RWPE1 (cell line): ENCODE measurements around the gene ANGEL2.

Experiments
- CTCF ChIA-PET: fragments of 350-600 bp; sonication (Branson Sonifier 250); formaldehyde crosslinking; extraction: SDS; loops from one replicate; lab custom pipeline; 2021; lab: Yijun Ruan, JAX
- POLR2A ChIA-PET: fragments of 400-600 bp; formaldehyde crosslinking; extraction: SDS; loops from one replicate; lab custom pipeline; 2020; ENCODE audit warnings: antibody characterized with exemption; ENCODE audit not compliant: low non-redundant PET; lab: Yijun Ruan, JAX
- DNase-seq: peaks from one replicate; pipeline ENCODE4 v3.0.0; 2012; ENCODE audit warnings: low spot score
- H3K27ac ChIP-seq: fragments of 450-650 bp; 2 replicates; pipeline ENCODE4 v1.5.1; 2017
- TF ChIP-seq, protein P1 (sequence below): fragments of 450-650 bp; conservative IDR thresholded peaks from 2 replicates; pipeline ENCODE4 v1.5.1; 2017; ENCODE audit warnings: low read depth, mild to moderate bottlenecking

The ANGEL2 gene

DNA sequence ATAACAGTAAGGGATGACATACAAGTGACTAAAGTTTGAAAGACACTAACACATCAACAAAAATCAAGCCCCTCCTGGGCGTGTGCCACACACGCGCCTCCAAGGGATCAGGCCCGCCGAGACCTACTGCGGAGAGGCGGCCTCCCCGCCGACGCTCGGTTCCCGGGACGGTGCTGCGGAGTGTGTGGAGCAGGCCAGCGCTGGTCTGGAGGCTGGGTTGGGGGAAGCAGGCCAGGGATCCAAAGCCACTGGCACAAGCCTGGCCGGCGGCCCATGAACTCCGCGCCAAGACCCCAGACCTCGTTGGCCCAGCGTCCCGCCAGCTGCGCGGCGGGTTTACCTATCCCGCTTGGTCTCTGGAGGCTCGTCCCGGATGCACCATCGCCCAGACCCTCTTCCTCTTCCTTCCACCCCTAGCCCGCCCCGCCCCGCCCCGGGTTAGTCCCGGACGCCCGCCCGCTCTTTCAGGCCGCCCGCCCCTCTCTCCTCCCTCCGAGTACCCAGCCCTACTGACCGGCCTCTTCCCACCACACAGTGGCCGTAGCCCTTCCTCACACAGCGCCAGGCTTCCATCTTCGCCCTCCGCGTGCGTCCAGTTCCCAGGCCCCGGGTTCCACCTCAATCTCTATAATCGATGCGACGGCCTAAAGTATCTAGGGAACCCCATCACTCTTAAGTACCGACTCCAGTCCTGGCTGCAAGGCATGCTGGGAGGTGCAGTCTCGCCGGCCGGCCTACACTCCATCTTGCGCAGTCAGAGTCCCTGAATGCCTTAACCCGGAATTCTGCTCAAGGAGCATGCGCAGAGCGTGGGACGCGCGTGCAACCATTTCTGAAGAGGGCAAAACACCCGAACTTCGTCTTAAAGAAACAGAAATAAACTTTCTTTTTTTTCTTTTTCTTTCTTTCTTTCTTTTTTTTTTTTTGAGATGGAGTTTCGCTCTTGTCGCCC, at the start of gene ANGEL2:
TSS of gene ANGEL2 (minus strand) at position 769 of the 952 bp plus-strand sequence. CDS start at position 573, 196 bp downstream.
- peak within 1 kb of the TSS; percentile 90 for H3K27ac ChIP-seq
- DNase-seq: peak; percentile 93
- POLR2A ChIA-PET: no interaction called here
- TF ChIP-seq, protein P1, sequence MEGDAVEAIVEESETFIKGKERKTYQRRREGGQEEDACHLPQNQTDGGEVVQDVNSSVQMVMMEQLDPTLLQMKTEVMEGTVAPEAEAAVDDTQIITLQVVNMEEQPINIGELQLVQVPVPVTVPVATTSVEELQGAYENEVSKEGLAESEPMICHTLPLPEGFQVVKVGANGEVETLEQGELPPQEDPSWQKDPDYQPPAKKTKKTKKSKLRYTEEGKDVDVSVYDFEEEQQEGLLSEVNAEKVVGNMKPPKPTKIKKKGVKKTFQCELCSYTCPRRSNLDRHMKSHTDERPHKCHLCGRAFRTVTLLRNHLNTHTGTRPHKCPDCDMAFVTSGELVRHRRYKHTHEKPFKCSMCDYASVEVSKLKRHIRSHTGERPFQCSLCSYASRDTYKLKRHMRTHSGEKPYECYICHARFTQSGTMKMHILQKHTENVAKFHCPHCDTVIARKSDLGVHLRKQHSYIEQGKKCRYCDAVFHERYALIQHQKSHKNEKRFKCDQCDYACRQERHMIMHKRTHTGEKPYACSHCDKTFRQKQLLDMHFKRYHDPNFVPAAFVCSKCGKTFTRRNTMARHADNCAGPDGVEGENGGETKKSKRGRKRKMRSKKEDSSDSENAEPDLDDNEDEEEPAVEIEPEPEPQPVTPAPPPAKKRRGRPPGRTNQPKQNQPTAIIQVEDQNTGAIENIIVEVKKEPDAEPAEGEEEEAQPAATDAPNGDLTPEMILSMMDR: no peak
- CTCF ChIA-PET: interaction anchor here (0.5 kb wide), 1 partner anchor 1318 kb away, joined by 4 read pairs; no protein-coding TSS in a partner anchor

DNA sequence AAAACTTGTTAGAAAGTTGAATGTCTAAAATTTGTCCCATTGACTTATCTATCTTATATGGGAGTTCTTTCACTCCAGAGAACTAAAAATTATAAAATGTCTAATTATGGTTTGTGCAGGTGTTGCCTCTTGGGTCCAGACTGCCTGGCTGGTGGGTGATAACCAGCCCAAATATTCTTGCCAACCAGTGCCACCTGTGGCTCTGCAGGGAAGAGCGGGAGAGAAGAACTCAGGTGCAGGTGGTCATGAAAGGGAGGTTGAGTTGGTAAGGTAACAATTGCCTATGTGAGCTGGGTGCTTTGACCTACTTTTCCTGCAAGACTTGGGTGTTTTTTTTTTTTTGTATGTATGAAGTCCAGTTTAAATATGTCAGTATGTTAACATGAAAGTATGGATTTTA, 45.6 kb upstream of the ANGEL2 start:
- CTCF ChIA-PET: interaction anchor here (0.5 to 0.7 kb wide), 3 partner anchors 9 to 1322 kb away, joined by 3 to 4 read pairs (median 3); no protein-coding TSS in a partner anchor

DNA sequence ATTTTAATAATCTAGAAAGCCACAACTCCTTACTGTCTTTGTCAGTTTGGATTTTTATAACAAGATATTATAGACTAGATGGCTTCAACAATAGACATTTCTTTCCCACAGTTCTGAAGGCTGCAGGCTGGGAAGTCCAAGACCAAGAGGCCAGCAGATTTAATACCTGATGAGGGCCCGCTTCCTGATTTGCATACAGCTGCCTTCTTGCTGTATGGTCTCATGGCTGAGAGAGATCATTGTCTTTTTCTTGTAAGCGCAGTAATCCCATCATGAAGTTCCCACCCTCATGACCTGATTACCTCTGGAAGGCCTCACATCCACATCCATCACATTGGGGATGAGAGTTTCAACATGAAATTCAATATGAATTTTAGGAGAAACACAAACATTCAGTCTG, 45.2 kb upstream of the ANGEL2 start:
- TF ChIP-seq, protein P1: no peak
- no peak for DNase-seq
- ChIA-PET POLR2A (no interaction called here), CTCF (interaction anchor here (0.6 kb wide), 1 partner anchor 1323 kb away, joined by 3 read pairs; no protein-coding TSS in a partner anchor)
- no peak overlapping the region for H3K27ac ChIP-seq

More for the DNA sequence above, 45.6 kb upstream of the ANGEL2 start:
- POLR2A ChIA-PET: no interaction called here
- TF ChIP-seq, protein P1: no peak
- no peak overlapping the region for H3K27ac ChIP-seq
- DNase-seq: no peak

GRCh38 chr1:213057264-213058059, 41.8 kb upstream of the ANGEL2 start:
- POLR2A ChIA-PET: no interaction called here
- CTCF ChIA-PET: no interaction called here

GRCh38 chr1:213055767-213056166, 40.1 kb upstream of the ANGEL2 start:
- CTCF ChIA-PET: interaction anchor here (0.8 kb wide), 1 partner anchor 14 kb away, joined by 3 read pairs; no protein-coding TSS in a partner anchor
- TF ChIP-seq, protein P1: no peak
- no peak for DNase-seq
- POLR2A ChIA-PET: no interaction called here
- H3K27ac ChIP-seq: no peak overlapping the region

More at GRCh38 chr1:213057264-213058059, 41.8 kb upstream of the ANGEL2 start:
- TF ChIP-seq, protein P1: no peak
- no peak overlapping the region for H3K27ac ChIP-seq
- DNase-seq: no peak
